ENCODE results near the gene OR10H5. TPM values are rescaled to one million over a fixed set of nuclear protein-coding genes. Genes with fewer than 3 reads are reported as not detected.
"Not testable (repeated sequence)": the region's sequence is repeated elsewhere in the genome, so short reads cannot be mapped to it uniquely, and the experiment has no call there.

Gene OR10H5, protein sequence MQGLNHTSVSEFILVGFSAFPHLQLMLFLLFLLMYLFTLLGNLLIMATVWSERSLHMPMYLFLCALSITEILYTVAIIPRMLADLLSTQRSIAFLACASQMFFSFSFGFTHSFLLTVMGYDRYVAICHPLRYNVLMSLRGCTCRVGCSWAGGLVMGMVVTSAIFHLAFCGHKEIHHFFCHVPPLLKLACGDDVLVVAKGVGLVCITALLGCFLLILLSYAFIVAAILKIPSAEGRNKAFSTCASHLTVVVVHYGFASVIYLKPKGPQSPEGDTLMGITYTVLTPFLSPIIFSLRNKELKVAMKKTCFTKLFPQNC
- not detected for total RNA-seq

DNA sequence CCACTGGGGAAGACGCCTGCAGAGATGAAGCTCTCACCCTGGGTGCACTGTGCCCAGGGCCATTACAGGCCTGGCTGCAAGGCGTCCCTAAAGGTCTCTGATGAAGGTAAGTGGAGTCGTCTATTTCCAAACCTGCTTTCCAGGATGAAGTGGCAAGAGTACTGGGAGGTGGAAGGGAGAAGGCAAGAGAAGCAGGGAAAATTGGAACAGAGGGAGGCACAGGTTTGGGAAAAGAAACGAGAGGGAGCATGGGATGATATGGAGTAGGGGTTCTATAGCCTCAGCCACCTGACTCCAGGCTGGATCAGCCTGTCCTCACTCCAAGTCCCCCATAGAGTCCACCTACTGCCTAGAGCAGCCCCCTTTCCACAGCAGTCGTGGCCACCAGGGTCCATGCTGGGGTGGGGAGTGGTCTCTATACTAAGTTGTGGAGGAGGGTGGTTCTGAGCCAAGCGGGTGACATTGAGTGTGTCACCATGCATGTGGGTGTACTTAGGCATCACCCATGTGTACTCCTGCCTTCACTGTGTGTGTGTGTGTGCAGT is at the start of gene OR10H5:
OR10H5 (plus strand) TSS at position 51 of the 545 bp plus-strand sequence. CDS start 6,388 bp downstream, outside the sequence.
- no peak for DNase-seq

DNA sequence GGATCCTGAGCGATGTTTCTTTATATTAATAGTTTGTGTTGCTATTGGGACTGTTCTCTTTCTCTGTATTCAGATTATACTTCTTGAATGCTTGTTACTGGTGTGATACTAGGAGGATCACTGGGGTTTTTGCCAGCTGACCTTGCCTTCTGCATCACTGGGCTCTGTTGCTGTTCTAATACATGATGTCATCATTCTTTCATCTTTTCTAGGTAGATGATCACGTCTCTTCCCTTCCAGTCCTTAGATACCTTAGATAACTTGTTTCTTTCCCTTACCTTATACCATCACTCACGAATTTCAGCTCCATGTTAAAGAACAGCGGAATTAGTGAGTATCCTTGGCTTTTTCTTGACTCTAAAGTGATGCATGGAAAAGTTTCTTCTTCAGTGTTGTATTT is 49.7 kb upstream of the OR10H5 start, which contains the start of gene OR10H3:
OR10H3 (plus strand) TSS at position 264 of the 400 bp plus-strand sequence. CDS start 3,408 bp downstream, outside the sequence.
- DNase-seq: no peak

DNA sequence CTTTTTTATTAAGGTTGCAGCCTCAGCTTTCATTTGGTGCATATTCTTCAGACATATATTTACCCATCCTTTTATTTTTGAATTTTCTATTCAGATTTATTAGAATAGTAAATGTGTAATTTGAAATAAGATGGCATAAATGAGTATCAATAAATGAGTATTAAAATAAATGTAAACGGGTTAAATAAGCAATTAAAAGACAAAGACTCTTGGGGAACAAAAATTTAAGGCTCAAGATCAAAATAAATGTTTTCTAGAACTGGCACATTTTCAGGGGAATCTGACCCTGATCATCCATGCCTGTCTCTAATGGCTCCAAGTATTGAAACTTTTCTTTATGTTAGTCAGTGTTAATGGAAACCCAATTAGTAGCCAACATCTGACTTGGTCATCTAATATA is 46.7 kb upstream of the OR10H5 start:
- no peak for DNase-seq

DNA sequence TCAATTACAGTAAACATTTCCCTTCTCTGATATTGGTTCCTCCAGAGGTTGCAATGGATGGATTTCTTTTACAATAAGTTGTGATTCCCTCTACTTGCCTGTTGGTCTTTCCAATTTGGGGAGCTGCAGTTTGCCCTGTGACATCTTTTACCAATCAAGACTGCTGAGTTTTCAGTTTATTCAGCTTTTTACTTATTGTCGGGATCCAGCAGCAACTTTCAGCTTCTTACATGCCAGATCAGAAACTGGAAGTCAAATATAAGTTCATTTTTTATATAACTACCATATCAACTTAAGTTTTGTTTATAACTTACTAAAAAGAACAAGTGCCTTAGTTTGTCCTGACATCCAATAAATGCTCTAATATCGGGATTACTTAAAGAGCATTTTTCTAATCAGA is 39.2 kb upstream of the OR10H5 start:
- DNase-seq: no peak

DNA sequence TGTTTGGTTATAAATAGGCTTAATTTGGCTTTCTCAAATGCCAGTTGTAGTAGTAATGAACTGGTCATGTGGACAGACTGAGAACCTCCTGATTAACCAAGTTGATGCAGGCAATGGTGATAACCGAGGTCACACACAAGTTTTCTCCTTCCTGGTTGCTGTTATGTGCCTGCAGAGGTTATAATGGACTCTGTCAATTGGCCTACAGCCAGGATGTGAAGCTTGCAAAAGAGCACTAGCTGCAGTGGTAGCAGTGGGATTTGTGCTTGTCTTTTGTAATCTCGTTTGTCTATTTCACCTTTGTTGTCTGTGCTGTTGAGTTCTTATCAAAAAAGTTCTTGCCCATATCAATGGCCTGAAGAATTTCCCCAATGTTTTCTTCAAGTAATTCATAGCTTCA is 29.1 kb upstream of the OR10H5 start:
- DNase-seq: no peak

DNA sequence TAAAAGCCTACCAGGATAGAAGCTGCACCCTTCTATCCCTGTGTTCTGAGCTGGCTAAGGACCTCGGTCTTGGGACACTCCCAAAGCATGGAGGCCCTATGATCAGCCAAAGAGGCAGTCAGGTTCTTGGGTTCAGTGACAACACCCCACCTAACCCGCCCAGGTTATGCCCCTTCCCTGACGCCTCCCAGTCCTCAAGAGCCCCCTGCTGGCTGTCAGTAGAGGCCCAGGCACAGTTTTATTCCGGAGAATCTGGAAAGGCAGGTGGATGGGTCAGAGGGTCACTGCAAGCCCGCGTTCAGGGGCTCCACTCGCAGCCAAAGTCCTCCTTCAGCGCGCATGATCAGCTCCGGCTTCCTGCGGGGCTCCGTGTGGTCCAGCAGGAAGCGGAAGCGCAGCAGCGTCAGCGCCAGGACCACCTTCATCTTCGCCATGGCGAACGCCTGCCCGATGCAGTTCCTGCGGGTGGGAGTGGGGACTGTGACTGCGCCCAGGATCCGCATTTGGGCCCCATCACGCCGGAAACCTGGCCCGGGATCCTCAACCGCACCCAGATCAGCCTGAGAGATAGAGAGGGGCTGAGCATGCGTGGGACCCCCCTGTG is 27.4 kb upstream of the OR10H5 start:
- no peak for DNase-seq

DNA sequence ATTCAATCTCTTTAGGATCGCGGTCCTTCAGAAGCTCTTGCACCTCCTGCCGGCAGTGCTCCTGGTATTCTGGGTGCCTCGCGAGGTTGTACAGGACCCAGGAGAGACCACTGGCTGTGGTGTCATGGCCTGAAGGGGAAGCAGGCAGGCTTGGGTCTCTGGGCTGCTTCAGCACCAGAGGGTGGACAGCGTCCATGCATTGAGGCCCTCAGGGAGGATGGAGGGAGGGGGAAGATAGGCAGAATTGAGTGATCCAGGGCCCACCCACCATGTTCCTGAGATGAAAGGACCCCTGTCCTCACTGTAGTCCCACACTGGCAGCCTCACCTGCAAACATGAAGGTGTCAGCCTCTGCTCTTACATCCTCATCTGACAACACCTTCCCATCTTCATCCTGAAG is 17.9 kb upstream of the OR10H5 start:
- peak; percentile 12 for DNase-seq

DNA sequence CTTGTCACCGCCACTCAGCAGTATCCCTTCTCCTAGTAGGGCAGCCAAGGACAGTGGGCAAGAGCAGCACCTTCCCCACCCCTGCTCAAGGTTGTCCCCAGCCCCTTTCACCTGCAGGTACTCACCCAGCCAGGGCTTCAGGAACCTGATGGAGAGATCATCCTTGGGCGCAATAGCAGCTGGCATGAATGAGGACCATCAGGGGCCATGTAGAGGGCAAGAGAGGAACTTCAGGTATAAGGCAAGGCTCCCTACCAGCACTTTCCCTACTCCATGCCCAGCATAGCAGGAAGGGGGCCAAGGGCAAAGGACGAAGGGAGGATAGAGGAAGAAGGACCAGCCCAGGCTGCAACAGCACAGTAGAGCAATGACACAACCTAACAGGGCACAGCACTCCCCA is 13.3 kb upstream of the OR10H5 start:
- DNase-seq: not testable (repeated sequence)

DNA sequence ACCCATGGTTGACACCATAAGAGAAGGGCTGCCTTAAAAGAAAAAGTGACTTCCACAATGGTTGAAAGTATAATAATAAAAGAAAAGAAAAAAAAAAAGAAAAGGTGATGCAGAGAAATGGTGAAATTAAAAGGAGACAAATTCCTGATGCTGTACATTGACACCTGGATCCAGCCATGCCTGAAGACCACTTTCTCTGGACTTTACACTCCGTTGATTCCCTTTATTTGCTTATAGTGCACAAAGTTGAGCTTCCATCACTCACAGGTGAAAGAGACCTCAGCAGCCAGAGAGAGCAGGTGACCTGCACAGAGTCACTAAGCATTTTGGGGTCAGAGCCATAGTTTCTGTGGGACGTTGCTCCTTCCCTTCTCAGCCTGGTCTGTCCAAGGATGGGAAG is 12.2 kb upstream of the OR10H5 start:
- no peak for DNase-seq

DNA sequence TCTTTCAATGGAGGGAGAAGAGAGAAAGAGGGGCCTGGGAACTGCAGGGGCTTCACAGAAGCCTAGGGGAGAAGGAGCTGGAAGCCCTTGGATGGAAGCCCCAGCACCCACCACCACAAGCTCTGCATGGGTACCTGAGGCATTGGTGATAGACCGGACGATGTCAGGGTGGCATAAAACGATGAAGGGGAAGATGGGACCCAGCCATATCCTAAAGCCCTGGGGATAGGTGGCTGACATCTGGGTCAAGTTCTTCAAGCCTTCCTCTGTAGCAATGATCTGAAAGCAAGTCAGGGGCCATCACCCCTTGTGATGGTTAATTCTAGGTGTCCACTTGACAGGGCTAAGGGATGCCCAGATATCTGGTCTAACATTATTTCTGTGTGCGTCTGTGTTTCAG is 11.2 kb upstream of the OR10H5 start:
- DNase-seq: no peak

DNA sequence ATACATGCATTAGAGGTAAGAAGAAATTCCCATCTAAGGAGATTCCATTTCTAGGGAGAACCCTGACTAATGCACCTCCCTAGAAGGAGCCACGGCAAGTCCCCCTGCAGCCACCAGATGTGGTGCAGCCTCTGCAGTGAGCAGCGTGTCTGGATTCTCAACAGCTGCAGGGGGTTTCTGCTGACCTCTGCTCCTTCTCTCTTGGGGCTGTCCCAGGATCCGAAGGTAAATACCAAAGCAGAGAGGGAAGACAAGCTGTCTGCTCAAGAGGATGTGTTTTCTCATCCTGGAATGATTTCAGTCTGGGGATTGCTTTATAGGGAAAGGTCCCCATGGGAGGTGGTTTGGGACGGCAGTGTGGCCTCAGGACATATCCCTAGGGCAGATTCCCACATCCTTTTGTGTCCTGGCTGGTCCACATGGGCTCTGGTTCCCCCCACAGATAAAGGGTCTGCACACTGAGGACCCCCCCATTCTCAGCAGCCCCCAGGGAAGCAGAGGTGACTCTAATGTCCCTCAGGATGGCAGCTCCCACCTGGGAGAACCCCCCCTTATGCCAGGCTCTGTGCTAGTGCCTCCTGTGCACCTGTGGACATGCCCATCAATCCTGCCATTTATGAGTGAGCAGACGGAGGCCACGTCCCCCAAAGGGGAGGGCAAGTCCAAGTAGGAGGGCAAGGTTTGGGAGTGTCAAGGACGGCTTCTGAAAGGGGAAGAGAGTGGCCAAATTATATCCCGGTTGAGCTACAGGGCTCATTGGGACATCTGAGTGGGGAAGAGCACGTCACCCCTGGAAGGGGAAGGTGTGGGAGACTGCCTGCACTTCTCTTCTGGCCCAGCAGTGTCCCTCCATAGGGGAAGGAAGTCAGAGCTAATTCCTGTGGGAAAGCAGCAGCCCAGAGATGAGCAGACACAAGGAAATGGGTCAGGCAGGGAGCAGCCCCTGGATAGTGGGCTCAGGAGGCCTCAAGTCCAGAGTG is 10.2 kb upstream of the OR10H5 start:
- no peak for DNase-seq

DNA sequence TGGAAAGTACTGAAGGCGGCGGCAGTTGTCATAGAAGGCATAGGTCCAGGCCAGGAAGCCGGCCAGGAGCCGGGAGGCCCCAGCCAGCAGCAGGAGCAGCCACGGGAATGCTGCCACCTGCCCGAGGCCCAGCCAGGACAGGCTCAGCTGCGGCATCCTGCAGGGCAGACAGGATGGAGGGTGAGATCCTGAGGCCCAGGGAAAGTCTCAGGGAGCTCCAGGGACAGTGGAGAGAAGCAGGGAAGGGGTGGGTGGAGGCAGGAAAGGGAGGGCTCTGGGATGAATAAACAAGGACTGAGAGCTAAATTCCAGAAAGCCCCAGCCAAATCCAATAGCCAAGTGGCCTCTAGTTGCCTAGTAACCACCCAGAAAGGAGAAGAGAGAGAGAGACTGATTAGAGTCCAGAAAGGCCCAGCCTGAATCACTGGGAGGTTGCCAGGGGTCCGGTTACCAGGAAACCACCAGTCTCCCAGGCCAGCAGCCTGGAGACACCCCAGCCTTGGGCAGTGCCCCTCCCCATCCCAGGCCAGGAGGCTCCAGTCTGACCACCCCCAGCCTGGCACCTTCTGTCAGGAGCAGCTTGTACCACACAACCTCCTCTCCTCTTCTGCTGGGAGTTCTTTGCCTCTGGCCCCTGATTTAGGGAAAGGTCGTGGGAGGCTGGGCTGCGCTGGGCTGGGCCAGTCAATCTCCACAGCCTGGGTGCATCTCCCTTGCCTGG is 7.5 kb upstream of the OR10H5 start:
- peak; percentile 75 for DNase-seq

DNA sequence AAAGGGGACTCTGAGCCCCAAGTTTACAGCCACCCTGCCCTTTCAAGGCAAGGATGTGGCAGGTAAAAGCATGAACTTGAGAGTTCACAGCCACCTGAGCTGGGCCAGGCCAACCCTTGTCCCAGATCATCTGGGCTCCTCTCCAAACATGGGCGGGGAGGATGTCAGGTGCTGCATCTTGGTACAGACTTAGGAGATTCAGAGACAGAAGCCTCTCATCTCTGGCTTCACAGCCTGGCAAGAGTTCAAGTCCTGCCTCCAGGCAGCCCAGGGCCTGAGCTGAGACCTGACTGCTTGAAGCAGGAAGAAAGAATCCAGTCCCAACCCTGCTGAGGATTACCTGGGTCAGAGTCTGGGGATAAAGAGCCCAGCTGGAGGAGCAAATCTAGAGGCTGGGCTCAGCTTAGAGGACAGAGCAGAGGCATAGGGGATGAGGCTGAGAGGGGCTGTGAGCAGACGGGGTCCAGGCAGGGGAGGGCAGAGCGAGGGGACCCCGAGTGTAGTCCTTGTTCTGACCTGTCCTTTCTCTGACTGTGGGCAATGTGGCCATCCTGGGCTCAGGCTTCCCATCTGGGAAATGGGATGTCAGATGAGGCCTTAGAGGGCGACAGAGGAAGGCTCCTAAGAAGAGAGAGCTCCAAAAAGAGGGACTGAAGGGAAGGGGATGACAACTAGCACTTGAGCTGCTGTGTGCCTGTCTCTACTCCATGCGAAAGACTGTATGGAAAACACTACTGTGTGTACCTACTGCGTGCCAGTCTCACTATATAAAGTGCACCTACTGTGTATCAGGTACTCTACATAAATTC is 6.6 kb upstream of the OR10H5 start:
- DNase-seq: peak; percentile 16

DNA sequence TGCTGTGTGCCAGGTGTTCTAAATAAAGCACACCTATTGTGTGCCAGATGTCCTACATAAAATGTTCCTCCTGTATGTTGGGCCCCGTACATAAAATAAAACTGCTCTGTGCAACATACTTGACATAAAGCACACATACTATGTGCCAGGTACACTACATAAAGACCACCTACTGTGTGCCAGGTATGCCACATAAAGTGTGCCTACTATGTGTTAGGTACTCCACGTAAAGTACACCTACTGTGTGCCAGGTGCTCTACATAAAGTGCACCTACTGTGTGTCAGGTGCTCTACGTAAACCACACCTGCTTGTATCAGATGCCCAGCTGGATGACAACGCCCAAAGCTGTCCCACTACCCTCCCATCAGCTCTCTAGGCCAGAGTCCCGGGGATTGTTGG is 5.8 kb upstream of the OR10H5 start:
- DNase-seq: no peak

DNA sequence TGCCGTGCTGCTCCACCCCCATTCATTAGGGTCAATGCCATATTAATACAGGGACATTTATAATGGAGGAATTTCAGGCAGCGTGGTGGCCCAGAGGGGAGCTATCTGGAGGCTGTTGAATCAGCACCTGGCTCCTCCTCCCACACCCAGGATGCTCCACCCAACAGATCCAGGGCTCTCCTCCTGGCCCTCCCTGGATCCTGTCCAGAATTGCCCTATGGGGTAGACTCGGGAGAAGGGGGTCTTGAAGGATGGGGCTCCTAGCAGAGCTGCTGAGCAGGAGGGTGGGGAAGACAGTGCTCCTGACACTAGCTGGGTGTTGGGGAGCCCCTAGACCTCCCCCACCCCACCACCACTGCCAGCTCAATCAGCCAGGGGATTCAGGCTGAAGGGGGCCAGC is 5.2 kb upstream of the OR10H5 start:
- DNase-seq: no peak

DNA sequence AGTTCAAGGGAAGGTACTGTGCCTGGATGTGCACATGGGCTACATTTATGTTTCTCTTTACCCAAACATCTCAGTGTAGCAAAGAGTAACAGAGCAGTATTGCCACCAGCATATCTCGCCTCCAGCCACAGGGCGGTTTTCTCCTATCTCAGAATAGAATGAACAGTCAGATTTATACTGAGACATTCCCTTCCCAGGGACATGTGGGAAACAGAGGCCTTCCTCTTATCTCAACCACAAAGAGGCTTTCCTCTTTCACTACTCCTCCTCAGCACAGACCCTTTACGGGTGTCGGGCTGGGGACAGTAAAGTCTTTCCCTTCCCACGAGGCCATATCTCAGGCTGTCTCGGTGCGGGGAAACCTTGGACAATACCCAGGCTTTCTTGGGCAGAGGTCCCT is 4.6 kb upstream of the OR10H5 start:
- DNase-seq: not testable (repeated sequence)

DNA sequence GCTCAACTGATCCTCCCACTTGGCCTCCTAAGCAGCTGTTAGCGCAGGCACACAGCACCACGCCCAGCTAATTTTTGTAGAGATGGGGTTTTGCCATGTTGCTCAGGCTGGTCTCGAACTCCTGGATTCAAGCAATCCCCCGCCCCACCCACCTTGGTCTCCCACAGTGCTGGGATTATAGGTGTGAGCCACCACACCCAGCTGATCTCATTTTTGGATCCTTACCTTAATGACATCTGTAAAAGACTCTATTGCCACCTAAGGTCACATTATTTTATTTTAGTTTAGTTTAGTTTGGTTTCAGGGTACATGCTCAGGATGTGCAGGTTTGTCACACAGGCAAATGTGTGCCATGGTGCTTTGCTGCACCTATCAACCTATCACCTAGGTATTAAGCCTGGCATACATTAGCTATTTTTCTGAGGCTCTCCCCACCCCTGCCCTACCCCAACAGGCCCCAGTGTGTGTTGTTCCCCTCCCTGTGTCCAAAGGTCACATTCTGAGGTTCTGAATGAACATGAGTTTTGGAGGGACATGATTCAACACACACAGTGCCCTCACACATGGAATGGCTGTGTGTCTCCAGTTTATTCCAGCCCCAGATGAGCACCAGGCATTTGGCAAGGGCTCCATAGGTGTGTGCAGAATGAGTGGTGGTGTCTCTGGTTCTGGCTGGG is 1.3 kb downstream of the OR10H5 start:
- no peak for DNase-seq

DNA sequence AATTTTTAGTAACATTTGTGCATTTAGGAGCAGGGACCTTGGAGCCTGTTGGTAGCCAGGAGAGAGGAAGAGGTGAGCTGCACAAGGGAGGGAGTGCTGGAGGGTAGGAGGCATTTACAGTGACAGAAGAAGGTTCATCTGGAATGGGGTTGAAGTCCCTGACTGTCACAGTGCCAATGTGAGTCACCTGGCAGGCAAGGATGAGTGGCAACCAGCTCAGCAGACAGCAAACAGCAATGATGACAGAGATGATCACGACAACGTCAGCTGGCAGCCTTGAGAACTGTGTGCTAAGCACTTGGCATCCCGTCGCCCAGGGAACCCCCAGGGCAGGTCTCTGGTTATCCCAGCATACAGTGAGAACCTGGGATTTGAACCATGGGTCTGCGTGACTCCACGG is 2.6 kb downstream of the OR10H5 start:
- DNase-seq: no peak

DNA sequence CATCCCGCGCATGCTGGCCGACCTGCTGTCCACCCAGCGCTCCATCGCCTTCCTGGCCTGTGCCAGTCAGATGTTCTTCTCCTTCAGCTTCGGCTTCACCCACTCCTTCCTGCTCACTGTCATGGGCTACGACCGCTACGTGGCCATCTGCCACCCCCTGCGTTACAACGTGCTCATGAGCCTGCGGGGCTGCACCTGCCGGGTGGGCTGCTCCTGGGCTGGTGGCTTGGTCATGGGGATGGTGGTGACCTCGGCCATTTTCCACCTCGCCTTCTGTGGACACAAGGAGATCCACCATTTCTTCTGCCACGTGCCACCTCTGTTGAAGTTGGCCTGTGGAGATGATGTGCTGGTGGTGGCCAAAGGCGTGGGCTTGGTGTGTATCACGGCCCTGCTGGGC is 6.8 kb downstream of the OR10H5 start:
- not testable (repeated sequence) for DNase-seq

DNA sequence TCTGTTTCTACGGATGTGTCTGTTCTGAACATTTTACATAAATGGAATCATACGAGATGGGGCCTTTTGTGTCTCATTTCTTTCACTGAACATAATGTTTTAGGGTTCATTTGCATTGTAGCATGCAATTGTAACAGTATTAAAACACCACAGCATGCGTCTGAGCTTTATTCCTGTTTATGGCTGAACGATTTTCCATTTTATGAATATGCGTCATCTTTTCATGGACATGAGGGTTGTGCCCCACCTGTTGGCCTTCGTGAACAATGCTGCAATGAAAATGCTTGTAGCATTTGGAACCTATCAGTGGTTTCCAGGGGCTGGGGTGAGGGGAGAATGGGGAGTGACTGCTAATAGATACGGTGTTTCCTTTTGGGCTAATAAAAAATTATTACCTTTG is 22.9 kb downstream of the OR10H5 start:
- DNase-seq: peak; percentile 14

All from tongue (tissue), 2 donors.